ENCODE results near the gene ADAMTS14. TPM values are rescaled to one million over a fixed set of nuclear protein-coding genes. Genes with fewer than 3 reads are reported as not detected.

The ADAMTS14 gene
- total RNA-seq, 2 donors from 2014 or later = 0.44 to 0.79 TPM

DNA sequence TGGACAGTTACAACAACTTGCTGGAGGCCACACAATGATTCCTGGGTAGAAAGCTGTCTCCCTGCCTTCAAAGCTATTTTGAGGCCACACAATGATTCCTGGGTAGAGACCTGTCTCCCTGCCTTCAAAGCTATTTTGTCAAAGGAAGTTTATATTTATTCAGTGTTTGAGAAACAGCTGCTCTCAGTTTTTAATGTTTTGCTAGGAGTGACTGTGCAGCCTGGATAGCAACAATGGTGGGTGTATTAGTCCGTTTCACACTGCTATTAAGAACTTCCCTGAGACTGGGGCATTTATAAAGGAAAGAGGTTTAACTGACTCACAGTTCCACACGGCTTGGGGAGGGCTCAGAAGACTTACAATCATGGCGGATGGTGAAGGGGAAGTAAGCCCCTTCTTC is 139.6 kb downstream of the ADAMTS14 start:
- Histone ChIP-seq H3K4me1 (ENCODE audit: control insufficient read depth, insufficient read depth, low read length) (peaks cover 4% of the 10 kb centered on the region), H3K27me3 (ENCODE audit: control insufficient read depth, insufficient read depth, low read length, poor library complexity, severe bottlenecking) (no peaks in the 10 kb centered on the region), H3K4me3 (ENCODE audit: low read length) (no peak overlapping the region), H3K9me3 (ENCODE audit: control insufficient read depth, low read length) (no peaks in the 10 kb centered on the region), H3K27ac (ENCODE audit: low read depth, low read length) (no peak overlapping the region), H3K36me3 (ENCODE audit: control insufficient read depth, insufficient read depth, low read length) (no peaks in the 10 kb centered on the region), H3K9ac (ENCODE audit: extremely low read depth, low read length, poor library complexity, severe bottlenecking) (no peak overlapping the region)
- Mint-ChIP-seq H3K9me3 (no peaks in the 10 kb centered on the region), H3K36me3 (ENCODE audit: low read depth) (no peaks in the 10 kb centered on the region), H3K4me1 (peaks cover 17% of the 10 kb centered on the region), H3K27me3 (ENCODE audit: insufficient read depth) (no peaks in the 10 kb centered on the region), H3K4me3 (no peak overlapping the region), H3K27ac (no peak overlapping the region)
- TF ChIP-seq, protein P1, sequence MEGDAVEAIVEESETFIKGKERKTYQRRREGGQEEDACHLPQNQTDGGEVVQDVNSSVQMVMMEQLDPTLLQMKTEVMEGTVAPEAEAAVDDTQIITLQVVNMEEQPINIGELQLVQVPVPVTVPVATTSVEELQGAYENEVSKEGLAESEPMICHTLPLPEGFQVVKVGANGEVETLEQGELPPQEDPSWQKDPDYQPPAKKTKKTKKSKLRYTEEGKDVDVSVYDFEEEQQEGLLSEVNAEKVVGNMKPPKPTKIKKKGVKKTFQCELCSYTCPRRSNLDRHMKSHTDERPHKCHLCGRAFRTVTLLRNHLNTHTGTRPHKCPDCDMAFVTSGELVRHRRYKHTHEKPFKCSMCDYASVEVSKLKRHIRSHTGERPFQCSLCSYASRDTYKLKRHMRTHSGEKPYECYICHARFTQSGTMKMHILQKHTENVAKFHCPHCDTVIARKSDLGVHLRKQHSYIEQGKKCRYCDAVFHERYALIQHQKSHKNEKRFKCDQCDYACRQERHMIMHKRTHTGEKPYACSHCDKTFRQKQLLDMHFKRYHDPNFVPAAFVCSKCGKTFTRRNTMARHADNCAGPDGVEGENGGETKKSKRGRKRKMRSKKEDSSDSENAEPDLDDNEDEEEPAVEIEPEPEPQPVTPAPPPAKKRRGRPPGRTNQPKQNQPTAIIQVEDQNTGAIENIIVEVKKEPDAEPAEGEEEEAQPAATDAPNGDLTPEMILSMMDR (conservative IDR thresholded peaks at IDR 0.05) = no peak
- no peak for DNase-seq
- WGBS, 2 experiments (ENCODE audit: insufficient coverage in 1 of 2, insufficient read length in 1 of 2) = 93 to 100% methylated on average over 1 to 3 of the region's 3 CpGs

Other genes starting within 250 kb of the ADAMTS14 start
- gene NODAL, start 230.8 kb upstream of the ADAMTS14 start, total RNA-seq = 10 to 100 TPM; 18.2 to 71.0 TPM
- 10 to 100 TPM; 17.3 to 19.7 TPM for gene PALD1, start 193.7 kb upstream of the ADAMTS14 start, total RNA-seq
- not detected for gene PRF1, start 69.8 kb upstream of the ADAMTS14 start, total RNA-seq
- gene TBATA, start 112.9 kb downstream of the ADAMTS14 start, total RNA-seq = not detected
- 100 to 1,000 TPM in 1 of 2 donors, 10 to 100 TPM in 1; 95.4 to 103 TPM for gene SGPL1, start 143.4 kb downstream of the ADAMTS14 start, total RNA-seq
- 100 to 1,000 TPM; 168 to 183 TPM for gene PCBD1, start 216.1 kb downstream of the ADAMTS14 start, total RNA-seq

Measured in endodermal cell (in vitro differentiated cells).